ENCODE results near the gene CHERP. TPM values are rescaled to one million over a fixed set of nuclear protein-coding genes. Genes with fewer than 3 reads are reported as not detected.
"Not testable (repeated sequence)": the region's sequence is repeated elsewhere in the genome, so short reads cannot be mapped to it uniquely, and the experiment has no call there.

Gene CHERP
- total and polyA plus RNA-seq, 2 experiments from 2014 or later: 31.6 to 41.2 TPM

DNA sequence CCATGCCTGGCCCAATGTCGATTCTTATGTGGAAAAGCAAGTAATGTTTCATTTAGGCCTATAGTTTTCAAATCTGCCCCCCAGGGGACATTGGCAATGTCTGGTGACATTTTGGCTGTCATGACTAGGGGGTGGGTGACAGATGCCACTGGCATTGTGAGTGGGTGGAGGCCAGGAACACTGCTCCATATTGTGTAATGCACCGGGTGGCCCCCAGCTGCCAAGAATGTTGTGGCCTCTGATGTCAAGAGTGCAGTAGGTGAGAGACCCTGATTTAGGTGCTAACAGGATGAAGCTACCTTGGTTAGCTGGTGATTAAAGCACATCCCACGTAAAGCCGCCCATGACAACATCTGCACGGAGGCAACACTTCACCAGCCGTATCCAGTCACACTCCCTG lies 35.3 kb downstream of the CHERP start (continued):
- TF ChIP-seq, protein P1, sequence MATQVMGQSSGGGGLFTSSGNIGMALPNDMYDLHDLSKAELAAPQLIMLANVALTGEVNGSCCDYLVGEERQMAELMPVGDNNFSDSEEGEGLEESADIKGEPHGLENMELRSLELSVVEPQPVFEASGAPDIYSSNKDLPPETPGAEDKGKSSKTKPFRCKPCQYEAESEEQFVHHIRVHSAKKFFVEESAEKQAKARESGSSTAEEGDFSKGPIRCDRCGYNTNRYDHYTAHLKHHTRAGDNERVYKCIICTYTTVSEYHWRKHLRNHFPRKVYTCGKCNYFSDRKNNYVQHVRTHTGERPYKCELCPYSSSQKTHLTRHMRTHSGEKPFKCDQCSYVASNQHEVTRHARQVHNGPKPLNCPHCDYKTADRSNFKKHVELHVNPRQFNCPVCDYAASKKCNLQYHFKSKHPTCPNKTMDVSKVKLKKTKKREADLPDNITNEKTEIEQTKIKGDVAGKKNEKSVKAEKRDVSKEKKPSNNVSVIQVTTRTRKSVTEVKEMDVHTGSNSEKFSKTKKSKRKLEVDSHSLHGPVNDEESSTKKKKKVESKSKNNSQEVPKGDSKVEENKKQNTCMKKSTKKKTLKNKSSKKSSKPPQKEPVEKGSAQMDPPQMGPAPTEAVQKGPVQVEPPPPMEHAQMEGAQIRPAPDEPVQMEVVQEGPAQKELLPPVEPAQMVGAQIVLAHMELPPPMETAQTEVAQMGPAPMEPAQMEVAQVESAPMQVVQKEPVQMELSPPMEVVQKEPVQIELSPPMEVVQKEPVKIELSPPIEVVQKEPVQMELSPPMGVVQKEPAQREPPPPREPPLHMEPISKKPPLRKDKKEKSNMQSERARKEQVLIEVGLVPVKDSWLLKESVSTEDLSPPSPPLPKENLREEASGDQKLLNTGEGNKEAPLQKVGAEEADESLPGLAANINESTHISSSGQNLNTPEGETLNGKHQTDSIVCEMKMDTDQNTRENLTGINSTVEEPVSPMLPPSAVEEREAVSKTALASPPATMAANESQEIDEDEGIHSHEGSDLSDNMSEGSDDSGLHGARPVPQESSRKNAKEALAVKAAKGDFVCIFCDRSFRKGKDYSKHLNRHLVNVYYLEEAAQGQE (IDR thresholded peaks at IDR 0.05; ENCODE audit: unreplicated experiment): no peak
- TF ChIP-seq, protein P2, sequence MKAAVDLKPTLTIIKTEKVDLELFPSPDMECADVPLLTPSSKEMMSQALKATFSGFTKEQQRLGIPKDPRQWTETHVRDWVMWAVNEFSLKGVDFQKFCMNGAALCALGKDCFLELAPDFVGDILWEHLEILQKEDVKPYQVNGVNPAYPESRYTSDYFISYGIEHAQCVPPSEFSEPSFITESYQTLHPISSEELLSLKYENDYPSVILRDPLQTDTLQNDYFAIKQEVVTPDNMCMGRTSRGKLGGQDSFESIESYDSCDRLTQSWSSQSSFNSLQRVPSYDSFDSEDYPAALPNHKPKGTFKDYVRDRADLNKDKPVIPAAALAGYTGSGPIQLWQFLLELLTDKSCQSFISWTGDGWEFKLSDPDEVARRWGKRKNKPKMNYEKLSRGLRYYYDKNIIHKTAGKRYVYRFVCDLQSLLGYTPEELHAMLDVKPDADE (IDR thresholded peaks at IDR 0.05): no peak

DNA sequence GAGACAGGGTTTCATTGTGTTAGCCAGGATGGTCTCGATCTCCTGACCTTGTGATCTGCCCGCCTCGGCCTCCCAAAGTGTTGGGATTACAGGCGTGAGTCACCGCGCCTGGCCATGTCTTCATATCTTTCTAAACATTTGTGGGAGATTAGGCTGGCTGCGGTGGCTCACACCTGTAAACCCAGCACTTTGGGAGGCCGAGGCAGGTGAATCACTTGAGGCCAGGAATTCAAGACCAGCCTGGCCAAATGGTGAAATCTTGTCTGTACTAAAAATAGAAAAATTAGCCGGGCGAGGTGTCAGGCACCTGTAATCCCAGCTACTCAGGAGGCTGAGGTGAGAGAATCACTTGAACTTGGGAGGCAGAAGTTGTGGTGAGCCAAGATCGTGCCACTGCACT lies 36.1 kb downstream of the CHERP start:
- not testable (repeated sequence) for H3K27ac ChIP-seq (ENCODE audit: low read depth); H3K27ac Mint-ChIP-seq; H3F3A ChIP-seq (replicated peaks; ENCODE audit: low read depth); H3K9me2 ChIP-seq (ENCODE audit: insufficient read depth); H3K4me3 Mint-ChIP-seq; H3K4me1 Mint-ChIP-seq; DNase-seq (ENCODE audit: low spot score); H3K4me1 ChIP-seq (ENCODE audit: insufficient read depth); H3K9me3 Mint-ChIP-seq; H2AFZ ChIP-seq; H3K27me3 ChIP-seq (ENCODE audit: insufficient read depth); H4K20me1 ChIP-seq (replicated peaks; ENCODE audit: insufficient read depth); H3K4me2 ChIP-seq; ATAC-seq; H3K79me2 ChIP-seq (replicated peaks; ENCODE audit: insufficient read depth); H3K36me3 ChIP-seq (ENCODE audit: insufficient read depth); H3K27me3 Mint-ChIP-seq (ENCODE audit: insufficient read depth, low read depth, poor library complexity); H3K4me3 ChIP-seq
- H3K36me3 Mint-ChIP-seq (ENCODE audit: low read depth): peaks cover 12% of the 10 kb centered on the region

DNA sequence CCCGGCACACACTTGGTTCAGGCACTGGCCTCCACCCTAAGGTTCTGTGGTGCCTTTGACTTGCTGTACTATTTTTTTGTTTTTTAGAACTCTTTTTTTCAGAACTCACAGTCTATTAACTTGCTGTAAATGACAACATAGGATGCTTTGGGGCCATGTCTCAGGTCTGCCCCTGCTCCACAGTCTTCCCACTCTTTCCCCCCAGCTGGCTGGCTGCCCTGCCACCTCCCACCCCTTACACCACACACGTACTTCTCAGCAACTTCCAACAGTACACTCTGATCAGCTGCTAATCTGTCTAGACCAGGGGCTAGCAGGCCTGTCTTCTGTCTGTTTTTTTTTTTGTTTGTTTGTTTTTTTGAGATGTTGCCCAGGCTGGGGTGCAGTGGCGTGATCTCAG lies 38.0 kb downstream of the CHERP start:
- Histone ChIP-seq H3K4me1 (ENCODE audit: insufficient read depth) (no peaks in the 10 kb centered on the region), H3K27me3 (ENCODE audit: insufficient read depth) (no peaks in the 10 kb centered on the region), H4K20me1 (replicated peaks; ENCODE audit: insufficient read depth) (no peaks in the 10 kb centered on the region), H3K4me3 (no peak overlapping the region), H2AFZ (no peak overlapping the region), H3K27ac (ENCODE audit: low read depth) (no peak overlapping the region), H3K36me3 (ENCODE audit: insufficient read depth) (no peaks in the 10 kb centered on the region), H3K79me2 (replicated peaks; ENCODE audit: insufficient read depth) (no peaks in the 10 kb centered on the region), H3K4me2 (no peak overlapping the region), H3K9me2 (ENCODE audit: insufficient read depth) (no peaks in the 10 kb centered on the region), H3F3A (replicated peaks; ENCODE audit: low read depth) (no peaks in the 10 kb centered on the region)
- ATAC-seq (no peak), DNase-seq (ENCODE audit: low spot score) (no peak)
- H3K4me3 Mint-ChIP-seq: no peak overlapping the region
- H3K36me3 Mint-ChIP-seq (ENCODE audit: low read depth): peaks cover 13% of the 10 kb centered on the region
- no peaks in the 10 kb centered on the region for H3K4me1 Mint-ChIP-seq
- no peak for TF ChIP-seq EZH2 (IDR thresholded peaks at IDR 0.05; ENCODE audit: low read depth, unreplicated experiment)
- TF ChIP-seq POLR2AphosphoS5 (IDR thresholded peaks at IDR 0.05; ENCODE audit: low read depth): no peak
- no peaks in the 10 kb centered on the region for H3K27me3 Mint-ChIP-seq (ENCODE audit: insufficient read depth, low read depth, poor library complexity)
- H3K27ac Mint-ChIP-seq: no peak overlapping the region
- no peaks in the 10 kb centered on the region for H3K9me3 Mint-ChIP-seq

Measured in GM23338 (cell line).